T-helper 17 cell (primary cell): Measurements from ENCODE around the gene ISL2. TPM values are rescaled to one million over a fixed set of nuclear protein-coding genes. Genes with fewer than 3 reads are reported as not detected.

Experiments
- ATAC-seq: fragments of 150-1000 bp; cut with Tn5 transposase; 2 replicates; pipeline ENCODE4 v1.10.0; 2021; ENCODE audit warnings: mild to moderate bottlenecking, moderate library complexity
- DNase-seq, 3 donors: peaks; one replicate each; pipeline versions ENCODE4 v3.0.0 to v3.0.0-alpha.2; 2020 to 2021
- H3K9me3 ChIP-seq: one replicate; pipeline ENCODE4 v1.7.0; 2013; ENCODE audit warnings: low read length, mild to moderate bottlenecking; ENCODE audit not compliant: control insufficient read depth, poor library complexity, severe bottlenecking
- H3K27ac Mint-ChIP-seq: one replicate; pipeline ENCODE4 v1.8.0; 2022; ENCODE audit warnings: mild to moderate bottlenecking, moderate library complexity, mixed read lengths
- H3K27me3 Mint-ChIP-seq: one replicate; pipeline ENCODE4 v1.8.0; 2022; ENCODE audit warnings: mixed read lengths
- H3K36me3 Mint-ChIP-seq: one replicate; pipeline ENCODE4 v1.8.0; 2022; ENCODE audit warnings: low read depth, mixed read lengths
- H3K4me1 Mint-ChIP-seq: one replicate; pipeline ENCODE4 v1.8.0; 2022; ENCODE audit warnings: mild to moderate bottlenecking, mixed read lengths
- H3K4me3 Mint-ChIP-seq: one replicate; pipeline ENCODE4 v1.8.0; 2022; ENCODE audit warnings: mild to moderate bottlenecking, moderate library complexity, mixed read lengths
- total RNA-seq, 4 donors: library from RNA in 2 of 4; stranded (reverse) in 2 of 4; gene quantifications; one replicate each; pipeline ENCODE4 v1.2.3 and lab custom pipeline; 2022 to 2026

Gene ISL2
- total RNA-seq, 2 donors from 2014 or later, result not detected

- ATAC-seq, result no peak
- no peaks in the 10 kb centered on the region for H3K4me1 Mint-ChIP-seq
- no peaks in the 10 kb centered on the region for H3K9me3 ChIP-seq
- H3K27me3 Mint-ChIP-seq, result no peaks in the 10 kb centered on the region
- H3K36me3 Mint-ChIP-seq, result peaks cover 3% of the 10 kb centered on the region
- H3K4me3 Mint-ChIP-seq, result no peak overlapping the region
- no peak for DNase-seq
- H3K27ac Mint-ChIP-seq, result no peak overlapping the region
These were observed 17.3 kb downstream of the ISL2 start for GRCh38 chr15:76353903-76354302.

GRCh38 chr15:76354823-76355440 is 18.4 kb downstream of the ISL2 start:
- Mint-ChIP-seq H3K27ac (no peak overlapping the region), H3K27me3 (no peaks in the 10 kb centered on the region)

GRCh38 chr15:76358453-76358852 is 21.9 kb downstream of the ISL2 start:
- H3K9me3 ChIP-seq, result no peaks in the 10 kb centered on the region
- DNase-seq, result no peak
- Mint-ChIP-seq H3K27ac (no peak overlapping the region), H3K27me3 (no peaks in the 10 kb centered on the region), H3K4me1 (no peaks in the 10 kb centered on the region), H3K36me3 (peaks cover 3% of the 10 kb centered on the region), H3K4me3 (no peak overlapping the region)
- ATAC-seq, result no peak

More at GRCh38 chr15:76354823-76355440, 18.4 kb downstream of the ISL2 start:
- no peak for DNase-seq
- Mint-ChIP-seq H3K4me3 (no peak overlapping the region), H3K4me1 (no peaks in the 10 kb centered on the region), H3K36me3 (peaks cover 3% of the 10 kb centered on the region)
- ATAC-seq, result no peak
- H3K9me3 ChIP-seq, result no peaks in the 10 kb centered on the region

GRCh38 chr15:76359152-76359551 is 22.6 kb downstream of the ISL2 start:
- no peaks in the 10 kb centered on the region for H3K9me3 ChIP-seq
- no peak for ATAC-seq
- no peaks in the 10 kb centered on the region for H3K27me3 Mint-ChIP-seq

GRCh38 chr15:76360416-76360815 is 23.8 kb downstream of the ISL2 start:
- H3K4me3 Mint-ChIP-seq, result no peak overlapping the region
- DNase-seq, result no peak
- no peak overlapping the region for H3K27ac Mint-ChIP-seq
- no peaks in the 10 kb centered on the region for H3K4me1 Mint-ChIP-seq
- H3K9me3 ChIP-seq, result no peaks in the 10 kb centered on the region
- H3K36me3 Mint-ChIP-seq, result peaks cover 5% of the 10 kb centered on the region
- H3K27me3 Mint-ChIP-seq, result no peaks in the 10 kb centered on the region
- no peak for ATAC-seq

More at GRCh38 chr15:76359152-76359551, 22.6 kb downstream of the ISL2 start:
- Mint-ChIP-seq H3K27ac (no peak overlapping the region), H3K4me1 (no peaks in the 10 kb centered on the region), H3K36me3 (peaks cover 4% of the 10 kb centered on the region), H3K4me3 (no peak overlapping the region)
- no peak for DNase-seq

GRCh38 chr15:76363251-76363650 is 26.7 kb downstream of the ISL2 start:
- no peaks in the 10 kb centered on the region for H3K9me3 ChIP-seq
- Mint-ChIP-seq H3K27ac (no peak overlapping the region), H3K27me3 (no peaks in the 10 kb centered on the region), H3K36me3 (peaks cover 2% of the 10 kb centered on the region), H3K4me1 (no peaks in the 10 kb centered on the region), H3K4me3 (no peak overlapping the region)
- ATAC-seq, result no peak
- DNase-seq, result no peak

GRCh38 chr15:76366714-76367113 is 30.1 kb downstream of the ISL2 start:
- ATAC-seq, result no peak
- no peaks in the 10 kb centered on the region for H3K9me3 ChIP-seq
- no peak overlapping the region for H3K27ac Mint-ChIP-seq
- H3K4me1 Mint-ChIP-seq, result no peaks in the 10 kb centered on the region
- peaks cover 2% of the 10 kb centered on the region for H3K36me3 Mint-ChIP-seq
- no peak overlapping the region for H3K4me3 Mint-ChIP-seq
- H3K27me3 Mint-ChIP-seq, result no peaks in the 10 kb centered on the region
- no peak for DNase-seq

GRCh38 chr15:76368122-76368621 is 31.6 kb downstream of the ISL2 start:
- H3K27me3 Mint-ChIP-seq, result no peaks in the 10 kb centered on the region
- DNase-seq (no peak), ATAC-seq (no peak)
- H3K4me1 Mint-ChIP-seq, result peaks cover 5% of the 10 kb centered on the region
- H3K9me3 ChIP-seq, result no peaks in the 10 kb centered on the region
- H3K27ac Mint-ChIP-seq, result no peak overlapping the region
- no peak overlapping the region for H3K4me3 Mint-ChIP-seq
- peaks cover 7% of the 10 kb centered on the region for H3K36me3 Mint-ChIP-seq

GRCh38 chr15:76376029-76376428 is 39.5 kb downstream of the ISL2 start:
- no peak overlapping the region for H3K27ac Mint-ChIP-seq

GRCh38 chr15:76376816-76377215 is 40.2 kb downstream of the ISL2 start:
- H3K4me3 Mint-ChIP-seq, result no peak overlapping the region
- H3K9me3 ChIP-seq, result no peaks in the 10 kb centered on the region
- peaks cover 11% of the 10 kb centered on the region for H3K36me3 Mint-ChIP-seq
- ATAC-seq, result no peak
- no peaks in the 10 kb centered on the region for H3K27me3 Mint-ChIP-seq
- H3K27ac Mint-ChIP-seq, result no peak overlapping the region
- no peak for DNase-seq
- H3K4me1 Mint-ChIP-seq, result peaks cover 5% of the 10 kb centered on the region

More at GRCh38 chr15:76376029-76376428, 39.5 kb downstream of the ISL2 start:
- DNase-seq (no peak), ATAC-seq (no peak)
- Mint-ChIP-seq H3K27me3 (no peaks in the 10 kb centered on the region), H3K4me1 (peaks cover 5% of the 10 kb centered on the region), H3K4me3 (no peak overlapping the region), H3K36me3 (peaks cover 11% of the 10 kb centered on the region)
- no peaks in the 10 kb centered on the region for H3K9me3 ChIP-seq

GRCh38 chr15:76377217-76377616 is 40.6 kb downstream of the ISL2 start:
- Mint-ChIP-seq H3K36me3 (peaks cover 7% of the 10 kb centered on the region), H3K27me3 (no peaks in the 10 kb centered on the region), H3K27ac (no peak overlapping the region)

GRCh38 chr15:76377751-76378150 is 41.2 kb downstream of the ISL2 start:
- H3K9me3 ChIP-seq, result no peaks in the 10 kb centered on the region
- Mint-ChIP-seq H3K27ac (no peak overlapping the region), H3K4me3 (no peak overlapping the region), H3K4me1 (no peaks in the 10 kb centered on the region), H3K27me3 (no peaks in the 10 kb centered on the region), H3K36me3 (peaks cover 5% of the 10 kb centered on the region)
- ATAC-seq, result no peak
- no peak for DNase-seq

More at GRCh38 chr15:76377217-76377616, 40.6 kb downstream of the ISL2 start:
- Mint-ChIP-seq H3K4me1 (peaks cover 1% of the 10 kb centered on the region), H3K4me3 (no peak overlapping the region)
- DNase-seq, result no peak
- ATAC-seq, result no peak
- no peaks in the 10 kb centered on the region for H3K9me3 ChIP-seq

- Mint-ChIP-seq H3K27me3 (no peaks in the 10 kb centered on the region), H3K36me3 (peaks cover 5% of the 10 kb centered on the region), H3K27ac (no peak overlapping the region), H3K4me3 (no peak overlapping the region), H3K4me1 (no peaks in the 10 kb centered on the region)
- ATAC-seq (no peak), DNase-seq (no peak)
- no peaks in the 10 kb centered on the region for H3K9me3 ChIP-seq
These were observed 42.1 kb downstream of the ISL2 start for GRCh38 chr15:76378691-76379090.

- H3K27ac Mint-ChIP-seq, result no peak overlapping the region
- ATAC-seq (no peak), DNase-seq (no peak)
- H3K9me3 ChIP-seq, result no peaks in the 10 kb centered on the region
- no peaks in the 10 kb centered on the region for H3K4me1 Mint-ChIP-seq
- H3K36me3 Mint-ChIP-seq, result peaks cover 5% of the 10 kb centered on the region
- no peaks in the 10 kb centered on the region for H3K27me3 Mint-ChIP-seq
- H3K4me3 Mint-ChIP-seq, result no peak overlapping the region
These were observed 43.7 kb downstream of the ISL2 start for GRCh38 chr15:76380249-76380648.
